Neural cell (in vitro differentiated cells): ENCODE data around the gene ADGRB2.

ENCODE experiments used
- EP300 ChIP-seq: fragments of 450-650 bp; conservative IDR thresholded peaks from 2 replicates; pipeline ENCODE4 v1.6.1; 2014; ENCODE audit warnings: antibody characterized with exemption, mild to moderate bottlenecking, moderate library complexity; ENCODE audit not compliant: poor library complexity, severe bottlenecking
- MXI1 ChIP-seq: fragments of 450-650 bp; conservative IDR thresholded peaks from 2 replicates; pipeline ENCODE4 v1.6.1; 2014; ENCODE audit warnings: antibody characterized with exemption, mild to moderate bottlenecking; ENCODE audit not compliant: poor library complexity, severe bottlenecking
- POLR2AphosphoS5 ChIP-seq: IDR thresholded peaks from 2 replicates; pipeline ENCODE4 v1.6.1; 2012
- TAF1 ChIP-seq: IDR thresholded peaks from 2 replicates; pipeline ENCODE4 v1.6.1; 2012; ENCODE audit warnings: low read depth
- TF ChIP-seq, protein P1 (sequence below): fragments of 450-650 bp; IDR thresholded peaks from 2 replicates; pipeline ENCODE4 v1.5.1; 2014; ENCODE audit warnings: antibody characterized with exemption, mild to moderate bottlenecking, moderate library complexity; ENCODE audit not compliant: poor library complexity, severe bottlenecking
- TF ChIP-seq, protein P2 (sequence below): IDR thresholded peaks from 2 replicates; pipeline ENCODE4 v1.6.1; 2012; ENCODE audit warnings: borderline replicate concordance

- no peak for TF ChIP-seq POLR2AphosphoS5
- TF ChIP-seq, protein P1, sequence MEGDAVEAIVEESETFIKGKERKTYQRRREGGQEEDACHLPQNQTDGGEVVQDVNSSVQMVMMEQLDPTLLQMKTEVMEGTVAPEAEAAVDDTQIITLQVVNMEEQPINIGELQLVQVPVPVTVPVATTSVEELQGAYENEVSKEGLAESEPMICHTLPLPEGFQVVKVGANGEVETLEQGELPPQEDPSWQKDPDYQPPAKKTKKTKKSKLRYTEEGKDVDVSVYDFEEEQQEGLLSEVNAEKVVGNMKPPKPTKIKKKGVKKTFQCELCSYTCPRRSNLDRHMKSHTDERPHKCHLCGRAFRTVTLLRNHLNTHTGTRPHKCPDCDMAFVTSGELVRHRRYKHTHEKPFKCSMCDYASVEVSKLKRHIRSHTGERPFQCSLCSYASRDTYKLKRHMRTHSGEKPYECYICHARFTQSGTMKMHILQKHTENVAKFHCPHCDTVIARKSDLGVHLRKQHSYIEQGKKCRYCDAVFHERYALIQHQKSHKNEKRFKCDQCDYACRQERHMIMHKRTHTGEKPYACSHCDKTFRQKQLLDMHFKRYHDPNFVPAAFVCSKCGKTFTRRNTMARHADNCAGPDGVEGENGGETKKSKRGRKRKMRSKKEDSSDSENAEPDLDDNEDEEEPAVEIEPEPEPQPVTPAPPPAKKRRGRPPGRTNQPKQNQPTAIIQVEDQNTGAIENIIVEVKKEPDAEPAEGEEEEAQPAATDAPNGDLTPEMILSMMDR = no peak
- no peak for TF ChIP-seq EP300
- no peak for TF ChIP-seq TAF1
- no peak for TF ChIP-seq MXI1
- TF ChIP-seq, protein P2, sequence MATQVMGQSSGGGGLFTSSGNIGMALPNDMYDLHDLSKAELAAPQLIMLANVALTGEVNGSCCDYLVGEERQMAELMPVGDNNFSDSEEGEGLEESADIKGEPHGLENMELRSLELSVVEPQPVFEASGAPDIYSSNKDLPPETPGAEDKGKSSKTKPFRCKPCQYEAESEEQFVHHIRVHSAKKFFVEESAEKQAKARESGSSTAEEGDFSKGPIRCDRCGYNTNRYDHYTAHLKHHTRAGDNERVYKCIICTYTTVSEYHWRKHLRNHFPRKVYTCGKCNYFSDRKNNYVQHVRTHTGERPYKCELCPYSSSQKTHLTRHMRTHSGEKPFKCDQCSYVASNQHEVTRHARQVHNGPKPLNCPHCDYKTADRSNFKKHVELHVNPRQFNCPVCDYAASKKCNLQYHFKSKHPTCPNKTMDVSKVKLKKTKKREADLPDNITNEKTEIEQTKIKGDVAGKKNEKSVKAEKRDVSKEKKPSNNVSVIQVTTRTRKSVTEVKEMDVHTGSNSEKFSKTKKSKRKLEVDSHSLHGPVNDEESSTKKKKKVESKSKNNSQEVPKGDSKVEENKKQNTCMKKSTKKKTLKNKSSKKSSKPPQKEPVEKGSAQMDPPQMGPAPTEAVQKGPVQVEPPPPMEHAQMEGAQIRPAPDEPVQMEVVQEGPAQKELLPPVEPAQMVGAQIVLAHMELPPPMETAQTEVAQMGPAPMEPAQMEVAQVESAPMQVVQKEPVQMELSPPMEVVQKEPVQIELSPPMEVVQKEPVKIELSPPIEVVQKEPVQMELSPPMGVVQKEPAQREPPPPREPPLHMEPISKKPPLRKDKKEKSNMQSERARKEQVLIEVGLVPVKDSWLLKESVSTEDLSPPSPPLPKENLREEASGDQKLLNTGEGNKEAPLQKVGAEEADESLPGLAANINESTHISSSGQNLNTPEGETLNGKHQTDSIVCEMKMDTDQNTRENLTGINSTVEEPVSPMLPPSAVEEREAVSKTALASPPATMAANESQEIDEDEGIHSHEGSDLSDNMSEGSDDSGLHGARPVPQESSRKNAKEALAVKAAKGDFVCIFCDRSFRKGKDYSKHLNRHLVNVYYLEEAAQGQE = no peak
Measured at GRCh38 chr1:31731049-31731565, 33.0 kb downstream of the ADGRB2 start.
